NCI-H2029 treated with DMSO at 0.1 percent for 48 hours (cell line): ENCODE results near the gene SEPTIN10.

Experiments
- DNase-seq: peaks from one replicate; lab custom pipeline; 2025; lab: John Stamatoyannopoulos, UW

The SEPTIN10 gene

DNA sequence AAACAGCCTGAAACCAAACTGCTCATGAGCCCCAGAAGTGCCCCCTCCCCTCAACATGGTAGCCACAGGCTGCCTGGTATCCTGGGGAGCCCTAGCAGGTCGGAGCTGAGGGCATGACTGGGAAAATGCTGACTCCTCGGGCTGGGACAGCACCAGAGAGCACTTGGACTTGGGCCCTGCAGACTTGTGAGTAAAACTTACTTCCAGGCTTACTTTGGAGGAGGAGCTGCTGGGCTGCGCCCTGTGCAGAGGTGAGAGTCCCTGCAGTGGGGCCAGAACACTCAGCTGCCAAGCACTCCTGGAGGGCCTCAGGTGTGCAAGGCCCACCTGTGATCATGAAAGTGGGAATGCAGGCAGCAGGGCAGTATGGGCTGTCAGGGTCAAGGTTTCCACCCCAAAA lies 119.4 kb downstream of the SEPTIN10 start:
- no peak for DNase-seq

DNA sequence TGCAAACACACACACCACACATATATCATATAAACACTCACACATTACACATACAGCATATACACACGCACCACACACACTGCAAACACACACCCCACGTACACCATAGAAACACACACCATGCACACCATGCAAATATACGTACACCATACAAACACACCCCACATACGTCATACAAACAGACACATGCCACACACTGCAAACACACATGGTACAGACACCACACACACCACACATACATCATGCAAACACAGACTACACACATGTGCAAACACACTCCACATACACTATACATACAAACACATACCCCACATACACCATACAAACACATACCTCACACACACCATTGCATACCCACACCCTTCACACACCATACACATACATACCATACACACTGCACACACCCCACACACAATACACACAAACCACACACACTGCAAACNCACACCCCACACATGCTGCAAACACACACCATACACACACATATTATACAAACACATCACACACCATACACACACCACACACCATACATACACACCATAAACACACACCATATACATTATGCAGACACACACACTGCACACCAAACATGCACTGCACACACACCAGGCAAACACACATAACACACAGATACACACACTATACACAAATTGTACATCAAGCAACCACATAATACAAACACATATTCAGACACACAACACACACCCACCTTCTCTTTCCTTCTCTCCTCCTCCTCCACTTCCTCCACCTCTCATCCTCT lies 120.4 kb downstream of the SEPTIN10 start:
- DNase-seq, result no peak
